HG02943 (cell line): ENCODE measurements around the gene OS9.
"Not testable (repeated sequence)": the region's sequence is repeated elsewhere in the genome, so short reads cannot be mapped to it uniquely, and the experiment has no call there.

Source experiments
- ATAC-seq: cut with Tn5 transposase; IDR thresholded peaks from one replicate; pipeline ENCODE4 v1.9.1; 2021; ENCODE audit warnings: mild to moderate bottlenecking, low read depth, moderate library complexity; ENCODE audit not compliant: unreplicated experiment

The OS9 gene

DNA sequence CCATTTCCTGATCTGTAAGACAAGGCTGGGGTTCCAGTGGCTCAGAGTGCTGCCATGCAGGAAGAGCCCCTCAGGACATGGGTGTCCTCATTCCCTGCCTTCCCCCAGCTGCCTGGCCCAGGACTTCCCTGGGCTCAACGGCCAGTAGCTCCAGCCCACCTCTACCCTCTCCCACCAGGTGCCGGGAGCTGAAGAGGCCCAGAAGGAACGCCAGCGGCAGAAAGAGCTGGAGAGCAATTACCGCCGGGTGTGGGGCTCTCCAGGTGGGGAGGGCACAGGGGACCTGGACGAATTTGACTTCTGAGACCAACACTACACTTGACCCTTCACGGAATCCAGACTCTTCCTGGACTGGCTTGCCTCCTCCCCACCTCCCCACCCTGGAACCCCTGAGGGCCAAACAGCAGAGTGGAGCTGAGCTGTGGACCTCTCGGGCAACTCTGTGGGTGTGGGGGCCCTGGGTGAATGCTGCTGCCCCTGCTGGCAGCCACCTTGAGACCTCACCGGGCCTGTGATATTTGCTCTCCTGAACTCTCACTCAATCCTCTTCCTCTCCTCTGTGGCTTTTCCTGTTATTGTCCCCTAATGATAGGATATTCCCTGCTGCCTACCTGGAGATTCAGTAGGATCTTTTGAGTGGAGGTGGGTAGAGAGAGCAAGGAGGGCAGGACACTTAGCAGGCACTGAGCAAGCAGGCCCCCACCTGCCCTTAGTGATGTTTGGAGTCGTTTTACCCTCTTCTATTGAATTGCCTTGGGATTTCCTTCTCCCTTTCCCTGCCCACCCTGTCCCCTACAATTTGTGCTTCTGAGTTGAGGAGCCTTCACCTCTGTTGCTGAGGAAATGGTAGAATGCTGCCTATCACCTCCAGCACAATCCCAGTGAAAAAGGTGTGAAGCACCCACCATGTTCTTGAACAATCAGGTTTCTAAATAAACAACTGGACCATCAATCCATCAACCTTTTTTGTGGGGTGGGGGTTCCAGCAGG lies 27.0 kb downstream of the OS9 start:
- no peak for ATAC-seq

DNA sequence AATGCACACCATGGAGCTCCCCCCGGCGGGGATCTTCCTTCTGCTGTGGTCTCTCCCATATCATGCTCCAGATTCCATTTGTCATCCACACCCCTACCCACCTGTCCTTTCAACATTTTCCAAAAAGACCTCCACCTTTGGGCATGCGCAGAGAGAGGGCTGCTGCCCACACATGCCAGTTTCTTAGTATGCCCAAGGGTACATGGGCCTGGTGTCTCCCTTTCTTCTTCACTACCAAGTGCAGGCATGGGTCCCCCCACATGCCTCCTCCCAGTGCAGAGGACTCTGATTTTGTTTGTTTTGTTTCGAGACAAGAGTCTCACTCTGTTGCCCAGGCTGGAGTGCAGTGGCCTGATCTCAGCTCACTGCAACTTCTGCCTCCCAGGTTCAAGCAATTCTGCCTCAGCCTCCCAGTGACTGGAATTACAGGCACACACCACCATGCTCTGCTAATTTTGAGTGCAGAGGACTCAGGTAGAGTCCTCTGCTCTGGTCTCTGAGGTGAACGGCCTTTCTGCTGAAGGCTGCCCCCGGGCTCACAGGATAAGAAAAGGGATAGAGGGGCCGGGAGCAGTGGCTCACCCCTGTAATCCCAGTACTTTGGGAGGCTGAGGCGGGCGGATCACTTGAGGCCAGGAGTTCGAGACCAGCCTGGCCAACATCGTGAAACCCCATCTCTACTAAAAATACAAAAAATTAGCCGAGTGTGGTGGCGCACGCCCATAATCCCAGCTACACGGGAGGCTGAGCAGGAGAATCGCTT lies 28.1 kb downstream of the OS9 start:
- ATAC-seq, result not testable (repeated sequence)

DNA sequence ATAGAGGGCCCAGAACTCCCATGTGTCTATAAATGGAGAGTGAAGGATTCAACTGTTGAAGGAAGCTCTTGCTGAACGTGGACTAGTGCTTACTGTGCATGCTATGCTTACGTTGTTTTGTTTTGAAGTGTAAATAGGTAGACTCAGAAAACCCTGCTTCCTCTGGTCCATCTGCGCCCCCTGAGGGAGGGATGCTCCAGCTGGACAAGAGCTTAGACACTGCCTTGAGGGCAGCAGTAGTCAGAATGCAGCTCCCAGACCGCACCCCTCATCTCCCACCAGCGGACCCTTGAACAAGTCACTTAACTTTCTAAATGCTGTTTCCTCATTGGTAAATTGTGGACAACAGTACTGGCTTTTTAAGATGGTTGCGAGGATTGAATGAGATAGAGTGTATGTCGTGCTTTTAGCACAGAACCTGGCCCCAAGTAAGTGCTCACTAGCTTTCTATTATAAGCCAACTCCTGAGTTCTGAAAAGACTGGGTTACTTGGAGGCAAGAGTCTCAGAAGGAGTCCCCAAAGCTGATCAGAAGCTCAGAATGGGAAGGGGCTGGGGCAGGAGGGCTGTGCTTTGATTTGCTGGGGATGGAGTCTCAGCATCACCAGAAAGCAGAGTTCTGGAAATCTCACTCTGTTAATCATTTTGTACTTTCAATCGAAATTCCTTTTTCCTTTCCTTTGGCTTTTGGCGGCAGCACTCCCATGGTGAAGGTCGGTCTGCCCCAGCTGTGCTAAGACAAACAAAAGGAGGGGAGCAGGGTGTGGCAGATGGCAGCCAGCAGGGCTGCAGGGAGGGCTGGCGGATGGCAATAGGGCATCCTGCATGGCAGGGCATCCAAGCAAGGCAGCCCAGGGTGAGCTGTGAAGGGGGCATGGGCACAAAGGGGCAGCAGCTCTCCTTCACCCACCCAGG lies 29.0 kb downstream of the OS9 start:
- no peak for ATAC-seq

DNA sequence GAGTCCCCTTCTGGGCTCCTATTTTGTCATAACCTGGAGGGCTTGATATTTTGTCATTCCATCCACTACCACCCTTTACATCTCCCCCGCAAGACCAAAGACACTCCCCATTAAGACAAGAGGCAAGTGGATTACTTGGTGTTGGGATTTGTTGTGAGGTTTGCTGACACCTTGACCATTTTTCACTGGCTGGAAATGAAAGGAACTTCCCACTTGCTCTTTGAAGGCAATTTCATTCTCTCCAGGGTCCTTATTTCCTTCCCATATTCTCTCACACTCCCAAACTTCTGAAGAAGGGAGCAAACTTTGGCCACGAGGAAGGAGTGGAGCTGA lies 29.7 kb downstream of the OS9 start:
- no peak for ATAC-seq

DNA sequence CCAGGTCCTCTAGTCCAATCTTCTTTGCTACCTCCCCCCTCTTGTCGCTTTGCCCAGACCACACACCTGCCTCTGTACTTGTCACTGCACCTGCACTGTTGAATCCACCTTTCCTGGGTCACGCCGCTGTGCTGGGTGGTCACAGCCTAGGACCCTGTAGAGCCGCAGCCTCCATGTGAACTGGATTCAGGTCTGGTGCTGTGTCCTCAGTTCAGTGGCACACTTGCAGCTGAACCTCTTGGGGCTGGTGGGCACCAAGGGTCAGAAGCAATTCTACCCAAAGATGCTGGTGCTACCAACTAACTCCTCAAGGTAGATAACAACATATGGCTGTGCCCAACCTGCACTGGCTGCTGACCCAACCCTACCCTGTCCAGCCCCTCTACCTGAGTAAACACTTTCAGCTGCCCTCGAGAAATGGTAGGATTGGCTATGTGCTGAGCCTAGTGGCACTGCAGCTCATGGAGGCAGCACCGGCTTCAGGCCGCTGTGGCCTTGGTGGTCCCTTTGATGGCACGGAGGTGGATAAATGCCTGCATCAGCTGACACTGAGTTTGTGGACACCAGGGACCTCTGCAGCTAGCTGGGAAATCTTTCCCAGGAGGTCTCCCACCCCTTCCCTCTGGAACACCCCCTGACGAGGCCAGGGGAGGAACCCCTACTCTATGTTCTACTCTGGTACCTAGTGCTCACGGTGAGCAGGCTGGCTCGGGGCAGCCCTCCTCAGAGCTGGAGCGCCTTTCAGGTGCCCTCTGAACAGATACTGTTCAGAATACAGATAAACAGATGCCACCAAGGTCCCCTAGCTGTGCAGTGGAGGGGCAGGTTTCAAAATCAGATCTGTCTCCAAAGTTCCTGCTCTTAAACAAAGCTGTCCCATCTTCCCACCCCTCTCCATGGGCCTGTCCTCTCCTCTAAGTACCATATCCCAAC lies 30.3 kb downstream of the OS9 start:
- ATAC-seq, result no peak

DNA sequence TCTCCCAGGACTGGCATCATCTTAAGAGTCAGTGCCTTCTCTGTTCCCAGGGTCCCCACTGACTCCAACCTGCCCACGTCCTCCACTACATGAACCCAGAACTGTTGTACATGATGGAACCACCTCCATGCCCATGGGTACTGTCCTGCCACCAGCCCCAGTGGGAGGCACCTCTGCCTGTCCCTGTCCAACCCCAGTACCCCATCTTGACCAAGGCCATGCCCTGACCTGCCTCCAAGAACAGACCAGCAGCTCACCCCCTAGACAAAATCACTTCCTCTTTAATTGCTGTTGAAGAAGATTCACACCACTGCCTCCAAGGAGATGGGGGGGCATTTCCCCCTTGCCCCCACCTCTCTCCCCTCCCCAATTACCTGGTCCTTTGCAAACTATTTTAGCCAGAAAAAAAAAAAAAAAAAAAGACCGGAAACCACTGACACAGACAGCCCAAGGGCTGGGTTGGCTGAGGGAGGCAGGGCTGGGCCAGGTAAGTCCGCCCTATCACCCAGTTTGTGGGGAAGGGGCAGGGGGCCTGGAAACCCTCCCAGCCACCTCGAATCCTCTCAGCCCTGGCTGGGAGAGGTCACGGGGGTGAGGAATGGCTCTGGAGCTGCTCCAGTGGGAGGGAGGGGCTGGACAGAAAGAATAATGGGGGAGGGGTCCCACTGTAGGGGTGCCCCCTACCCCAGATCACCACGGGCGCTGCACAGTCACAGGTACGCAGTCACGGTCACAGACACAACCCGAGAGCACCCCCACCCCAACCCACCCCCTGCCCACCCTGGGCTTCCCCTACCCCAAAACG lies 31.2 kb downstream of the OS9 start:
- no peak for ATAC-seq

DNA sequence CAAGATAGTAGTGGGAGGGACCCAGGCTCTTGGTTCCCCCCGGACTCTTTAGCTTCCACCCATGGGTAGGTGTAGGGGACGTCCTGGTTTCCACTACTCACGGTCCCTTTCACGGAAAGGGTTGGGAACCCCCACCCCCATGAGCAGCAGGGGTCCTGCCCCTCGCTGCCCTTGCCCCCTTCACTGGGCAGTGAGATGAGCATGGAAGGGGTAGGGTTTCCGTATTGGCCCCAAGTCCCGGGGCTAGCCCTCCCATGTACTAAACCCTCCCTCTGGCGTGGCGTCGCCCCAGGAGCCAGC lies 31.9 kb downstream of the OS9 start:
- no peak for ATAC-seq

DNA sequence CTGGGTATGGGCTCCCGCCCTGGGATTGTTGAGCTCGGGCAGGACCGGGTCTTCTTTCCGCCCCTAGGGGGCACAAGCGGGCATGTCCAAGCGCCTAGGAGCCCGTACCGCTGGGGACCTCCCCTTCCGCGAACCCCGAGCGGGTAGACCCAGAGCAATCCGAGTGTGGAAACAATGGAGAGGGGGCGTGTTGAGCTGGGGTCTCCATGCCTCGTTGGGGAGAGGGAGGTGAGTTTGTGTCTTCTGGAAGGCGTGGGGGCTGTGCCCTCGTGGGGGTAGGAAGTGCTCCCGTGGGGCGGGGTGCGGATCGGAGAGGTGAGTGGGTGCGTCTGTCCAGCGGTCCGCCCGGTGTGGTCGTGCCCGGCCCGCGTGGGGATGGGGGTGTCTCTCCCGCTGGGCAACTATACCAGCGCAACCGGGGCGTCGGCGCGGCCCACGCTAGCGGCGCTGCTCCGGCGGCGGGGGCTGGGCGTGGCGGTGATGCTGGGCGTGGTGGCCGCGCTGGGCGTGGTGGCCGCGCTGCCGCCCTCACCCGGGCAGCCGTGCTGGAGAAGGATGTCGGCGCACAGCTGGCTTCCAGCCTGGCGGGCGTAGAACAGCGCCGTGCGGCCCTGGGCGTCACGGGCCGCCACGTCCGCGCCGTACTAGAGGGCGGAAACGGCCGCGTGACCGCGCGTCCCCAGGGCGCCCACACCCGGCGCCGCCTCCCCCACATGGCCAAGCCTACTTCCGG lies 32.4 kb downstream of the OS9 start:
- ATAC-seq, result no peak

DNA sequence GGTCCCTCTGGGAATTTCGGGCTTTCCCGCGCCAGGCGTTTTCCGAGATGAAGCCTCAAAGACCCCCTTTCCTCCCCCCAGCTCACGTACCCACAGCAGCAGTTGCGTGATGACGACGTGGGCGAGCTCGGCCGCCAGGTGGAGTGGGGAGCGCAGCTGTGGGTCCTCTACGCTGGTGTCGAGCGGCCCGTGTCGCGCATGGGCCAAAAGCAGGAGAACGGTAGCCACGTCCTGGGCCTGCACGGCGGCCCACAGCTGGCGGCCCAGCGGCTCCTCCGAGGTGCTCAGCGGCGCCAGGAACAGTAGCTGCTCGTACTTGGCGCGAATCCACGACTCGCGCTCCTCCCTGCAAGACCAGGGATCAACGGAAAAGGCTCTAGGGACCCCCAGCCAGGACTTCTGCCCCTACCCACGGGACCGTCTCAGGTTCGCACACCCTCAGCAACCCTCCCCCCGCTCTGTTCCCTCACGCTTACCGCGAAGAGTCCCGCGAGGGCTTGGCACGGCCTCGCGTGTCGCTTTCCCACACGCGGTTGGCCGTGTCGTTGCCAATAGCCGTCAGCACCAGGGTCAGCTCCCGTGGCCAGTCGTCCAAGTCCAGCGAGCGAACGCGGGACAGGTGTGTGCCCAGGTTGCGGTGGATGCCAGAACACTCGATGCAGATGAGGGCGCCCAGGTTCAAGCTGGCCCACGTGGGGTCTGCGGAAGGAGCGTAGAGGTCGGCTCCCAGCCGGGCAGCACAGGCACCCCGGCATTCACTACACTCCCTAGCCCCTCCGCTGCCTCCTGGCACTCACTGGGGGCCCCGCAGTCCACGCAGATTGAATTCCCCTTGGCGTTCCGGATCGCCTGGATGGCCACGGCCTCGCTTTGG lies 33.2 kb downstream of the OS9 start:
- no peak for ATAC-seq

DNA sequence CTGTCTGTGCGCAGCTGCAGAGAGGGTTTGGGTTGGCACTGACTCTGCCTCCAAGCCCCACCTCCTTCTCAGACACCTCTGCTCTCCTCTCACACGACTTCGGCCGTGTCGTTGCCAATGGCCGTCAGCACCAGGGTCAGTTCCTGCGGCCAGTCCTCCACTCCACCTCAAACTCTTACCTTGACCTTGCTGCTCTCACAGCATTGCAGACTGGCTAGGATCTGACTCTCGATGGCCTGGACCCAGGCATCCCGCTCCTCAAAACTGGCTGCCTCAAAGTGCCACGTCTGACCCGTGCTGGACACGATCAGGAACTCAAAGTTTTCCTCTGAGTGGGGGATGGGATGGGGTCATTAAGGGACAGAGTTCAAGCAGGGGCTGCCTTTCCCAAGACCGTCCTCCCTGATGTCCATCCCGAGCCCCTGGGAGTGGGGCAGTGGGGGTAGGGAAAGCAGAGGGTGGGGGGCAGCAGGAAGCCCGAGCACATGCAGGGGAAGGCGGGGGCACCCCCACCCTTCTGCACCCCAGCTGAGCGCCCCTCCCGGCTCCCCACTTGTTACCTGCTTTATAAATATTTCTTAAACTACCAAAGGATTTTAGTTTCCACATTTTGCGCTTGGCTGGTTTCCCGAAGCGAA lies 33.9 kb downstream of the OS9 start:
- no peak for ATAC-seq

DNA sequence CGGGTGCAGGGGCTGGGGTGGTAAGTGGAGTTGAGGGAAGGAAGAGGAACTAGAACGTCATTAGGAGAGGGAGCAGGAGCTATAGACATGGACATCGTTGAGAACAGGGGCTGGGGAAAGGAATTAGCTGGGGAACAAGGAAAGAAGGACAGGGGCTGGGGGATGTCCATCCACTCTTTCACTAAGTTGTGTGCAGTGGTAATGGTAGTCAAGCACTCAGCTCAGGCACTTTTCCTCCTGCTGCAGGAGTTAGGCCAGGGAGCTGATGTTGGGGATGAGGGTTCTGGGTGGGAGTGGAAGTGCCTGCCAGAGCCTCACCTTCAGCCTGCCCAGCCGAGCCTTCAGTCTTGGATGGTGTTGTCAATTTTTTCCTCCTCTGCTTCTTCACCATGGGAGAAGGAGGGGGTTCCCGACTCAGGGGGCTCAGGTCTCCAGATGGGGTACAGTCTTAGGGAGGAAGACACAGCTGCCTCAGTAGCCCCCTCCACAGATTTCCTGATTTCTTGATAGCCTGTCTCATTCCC lies 35.5 kb downstream of the OS9 start:
- no peak for ATAC-seq

DNA sequence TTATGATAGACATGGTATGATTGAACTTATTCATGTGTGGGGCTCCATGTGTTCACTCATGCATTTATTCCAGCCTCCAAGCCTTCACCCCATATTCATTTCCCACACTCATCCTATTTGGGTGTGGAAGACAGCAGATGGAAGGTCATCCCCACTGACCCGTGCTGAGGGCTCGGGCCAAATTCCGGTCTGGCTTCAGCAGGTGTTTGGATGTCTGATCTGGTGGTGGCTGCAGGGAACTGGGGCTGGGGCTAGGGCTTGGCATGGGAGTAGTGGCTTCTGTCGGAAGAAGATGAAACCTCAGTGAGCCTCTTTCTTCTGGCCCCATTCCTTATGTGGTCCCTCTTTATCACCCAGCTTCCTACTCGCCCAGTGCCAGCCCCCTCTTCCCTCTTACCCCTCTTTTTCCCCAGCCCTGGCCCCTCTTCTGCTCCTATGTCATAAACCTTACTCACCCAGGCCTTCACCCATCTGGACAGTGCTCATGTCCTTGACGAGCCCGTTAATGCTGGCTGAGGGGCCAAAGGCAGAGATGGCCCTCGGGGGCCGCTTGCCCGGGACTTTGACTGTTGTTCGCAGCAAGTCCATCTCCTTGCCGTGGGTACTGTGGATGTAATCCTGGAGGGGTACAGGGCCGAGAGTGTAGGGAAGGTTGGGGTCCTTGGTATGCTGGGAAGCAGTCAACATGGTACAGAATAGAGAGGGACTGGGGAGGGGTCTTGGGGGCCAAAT lies 36.6 kb downstream of the OS9 start:
- ATAC-seq, result no peak

DNA sequence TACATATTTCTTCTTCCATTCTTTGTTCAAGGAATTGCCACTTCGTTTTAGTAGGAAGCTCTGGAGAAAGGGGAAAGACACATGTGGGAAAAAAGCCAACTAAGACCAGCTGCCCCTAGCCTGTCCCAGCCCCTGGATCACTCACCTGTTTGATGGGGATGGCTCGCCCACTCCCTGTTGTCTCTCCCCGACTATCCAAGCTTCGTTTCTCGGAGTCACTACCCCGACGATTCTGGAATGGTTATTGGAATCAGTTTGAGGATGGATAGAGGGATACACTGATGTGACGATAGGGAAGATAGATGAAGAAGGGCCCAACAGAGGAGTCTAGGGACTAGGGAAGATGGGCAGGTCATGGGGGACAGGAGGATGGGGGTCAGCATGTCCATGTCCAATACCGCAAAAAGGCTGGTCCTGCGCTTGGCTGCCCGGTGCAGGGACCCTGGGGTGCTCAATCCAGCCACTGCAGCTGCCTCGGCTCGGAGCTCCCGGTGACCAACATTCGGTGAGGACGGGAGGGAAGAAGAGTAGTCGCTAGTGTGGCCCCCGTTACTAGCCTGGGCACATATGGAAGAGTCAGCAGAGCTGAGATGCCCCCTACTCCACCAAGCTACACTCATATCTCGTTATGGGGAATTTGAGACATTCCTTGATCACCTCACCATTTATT lies 37.6 kb downstream of the OS9 start:
- no peak for ATAC-seq

DNA sequence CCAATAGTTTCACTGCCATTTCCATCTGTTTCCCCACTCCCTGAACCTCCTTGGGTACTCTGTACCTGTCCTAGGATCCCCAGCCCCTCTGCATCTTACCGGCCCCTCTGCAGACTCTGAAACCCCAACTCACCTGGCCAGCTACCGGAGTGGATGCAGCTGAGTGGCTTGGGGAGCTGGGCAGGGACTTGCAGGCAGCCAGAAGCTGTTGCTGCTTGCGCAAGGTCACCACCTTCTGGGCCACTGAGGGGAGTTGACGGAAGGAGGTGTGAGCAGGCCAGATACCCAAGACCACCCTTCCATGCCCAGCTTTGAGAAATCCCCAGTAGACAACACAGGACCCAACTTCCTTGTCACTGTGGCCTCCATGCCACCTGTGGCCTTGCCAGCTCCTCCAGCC lies 38.3 kb downstream of the OS9 start:
- ATAC-seq, result no peak

DNA sequence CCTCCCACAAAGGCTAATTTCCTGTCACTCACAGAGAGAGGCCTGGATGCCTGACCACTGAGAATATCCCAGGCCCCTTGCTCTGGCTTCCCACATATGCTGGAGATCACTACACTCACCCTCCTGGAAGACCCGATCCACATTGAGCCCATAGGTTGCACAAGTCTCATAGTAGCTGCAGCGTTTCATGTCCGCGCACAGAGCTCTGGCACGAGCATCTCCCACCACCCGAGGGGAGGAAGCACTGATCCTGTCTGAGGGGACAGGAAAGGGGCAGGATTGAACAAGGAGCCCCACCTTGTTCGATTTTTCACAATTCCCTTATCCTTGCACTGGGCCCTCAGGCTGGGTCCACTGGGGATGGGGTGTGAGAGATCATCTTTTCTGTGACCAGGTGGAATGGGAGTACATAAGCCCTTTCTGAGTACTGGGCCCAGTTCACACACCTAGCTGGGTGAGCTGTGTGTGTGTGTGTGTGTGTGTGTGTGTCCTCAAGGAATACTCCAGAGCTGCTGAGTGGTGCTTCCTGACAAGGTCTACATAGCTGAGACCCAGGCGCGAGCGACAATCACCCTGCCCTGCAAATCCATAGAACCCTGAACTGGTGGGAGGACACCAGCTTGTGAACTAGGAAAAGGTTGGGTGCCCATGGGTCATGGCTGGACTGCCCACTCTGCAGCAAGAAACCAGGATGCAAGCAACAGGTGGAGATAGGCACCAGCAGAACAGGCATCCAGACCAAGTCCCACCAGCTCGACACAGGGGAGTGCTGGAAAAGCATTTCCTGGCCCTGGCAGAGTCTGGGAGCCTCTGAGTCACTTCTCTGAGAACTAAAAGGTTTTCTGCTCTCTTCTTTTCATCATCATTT lies 39.0 kb downstream of the OS9 start:
- ATAC-seq, result no peak
